Upper lobe of right lung (tissue), 1 donor: ENCODE measurements around the gene TNKS2. TPM values are rescaled to one million over a fixed set of nuclear protein-coding genes. Genes with fewer than 3 reads are reported as not detected.
"Not testable (repeated sequence)": the region's sequence is repeated elsewhere in the genome, so short reads cannot be mapped to it uniquely, and the experiment has no call there.

Experiments
- ATAC-seq: fragments of 200-7000 bp; cut with Tn5 transposase; one replicate; pipeline ENCODE4 v1.9.1; 2020; ENCODE audit warnings: mild to moderate bottlenecking, moderate library complexity
- DNase-seq: peaks from one replicate; pipeline ENCODE4 v3.0.0-alpha.2; 2020
- H3K27ac ChIP-seq: fragments of 200-600 bp; one replicate; pipeline ENCODE4 v1.8.0; 2022
- H3K27me3 ChIP-seq: fragments of 200-600 bp; one replicate; pipeline ENCODE4 v1.8.0; 2022; ENCODE audit warnings: mild to moderate bottlenecking
- H3K36me3 ChIP-seq: fragments of 200-600 bp; one replicate; pipeline ENCODE4 v1.8.0; 2022
- H3K4me1 ChIP-seq: fragments of 200-600 bp; one replicate; pipeline ENCODE4 v1.8.0; 2022
- H3K4me3 ChIP-seq: fragments of 200-600 bp; one replicate; pipeline ENCODE4 v1.8.0; 2022; ENCODE audit warnings: mild to moderate bottlenecking
- H3K9me3 ChIP-seq: fragments of 200-600 bp; one replicate; pipeline ENCODE4 v1.8.0; 2022
- intact Hi-C: fragments of 100-400 bp; cut with DNase I; formaldehyde crosslinking; loops from one replicate; pipeline ENCODE4 v1.11.0; 2022
- total RNA-seq: library from RNA; stranded (reverse); fragmentation: NEBNext Ultra II Directional; extraction: Animal tissue kit (Norgen Biotek cat#: 25700); gene quantifications from one replicate; pipeline ENCODE4 v1.2.1, GENCODE V29; 2021
- TF ChIP-seq, protein P1 (sequence below): fragments of 200-600 bp; IDR thresholded peaks from one replicate; pipeline ENCODE4 v1.8.0; 2022; ENCODE audit warnings: antibody characterized with exemption
- donor health status: DM: no; HTN: yes; CAD: no; lungs with severe emphysema.

The TNKS2 gene
- total RNA-seq, 1 donor from 2014 or later: 40.5 TPM

- Histone ChIP-seq H3K4me3 (no peak overlapping the region), H3K9me3 (no peaks in the 10 kb centered on the region), H3K27me3 (no peaks in the 10 kb centered on the region), H3K27ac (no peak overlapping the region), H3K4me1 (peaks cover 35% of the 10 kb centered on the region), H3K36me3 (peaks cover 21% of the 10 kb centered on the region)
- TF ChIP-seq, protein P1, sequence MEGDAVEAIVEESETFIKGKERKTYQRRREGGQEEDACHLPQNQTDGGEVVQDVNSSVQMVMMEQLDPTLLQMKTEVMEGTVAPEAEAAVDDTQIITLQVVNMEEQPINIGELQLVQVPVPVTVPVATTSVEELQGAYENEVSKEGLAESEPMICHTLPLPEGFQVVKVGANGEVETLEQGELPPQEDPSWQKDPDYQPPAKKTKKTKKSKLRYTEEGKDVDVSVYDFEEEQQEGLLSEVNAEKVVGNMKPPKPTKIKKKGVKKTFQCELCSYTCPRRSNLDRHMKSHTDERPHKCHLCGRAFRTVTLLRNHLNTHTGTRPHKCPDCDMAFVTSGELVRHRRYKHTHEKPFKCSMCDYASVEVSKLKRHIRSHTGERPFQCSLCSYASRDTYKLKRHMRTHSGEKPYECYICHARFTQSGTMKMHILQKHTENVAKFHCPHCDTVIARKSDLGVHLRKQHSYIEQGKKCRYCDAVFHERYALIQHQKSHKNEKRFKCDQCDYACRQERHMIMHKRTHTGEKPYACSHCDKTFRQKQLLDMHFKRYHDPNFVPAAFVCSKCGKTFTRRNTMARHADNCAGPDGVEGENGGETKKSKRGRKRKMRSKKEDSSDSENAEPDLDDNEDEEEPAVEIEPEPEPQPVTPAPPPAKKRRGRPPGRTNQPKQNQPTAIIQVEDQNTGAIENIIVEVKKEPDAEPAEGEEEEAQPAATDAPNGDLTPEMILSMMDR: no peak
- ATAC-seq (no peak), DNase-seq (no peak)
- intact Hi-C loops: no loop called here
Observed at GRCh38 chr10:91803386-91804125, 5.3 kb downstream of the TNKS2 start.

- ATAC-seq (no peak), DNase-seq (no peak)
- Histone ChIP-seq H3K4me1 (peaks cover 35% of the 10 kb centered on the region), H3K27me3 (no peaks in the 10 kb centered on the region), H3K4me3 (no peak overlapping the region), H3K9me3 (no peaks in the 10 kb centered on the region), H3K27ac (no peak overlapping the region), H3K36me3 (peaks cover 21% of the 10 kb centered on the region)
- TF ChIP-seq, protein P1: no peak
- intact Hi-C loops: no loop called here
Observed at GRCh38 chr10:91804126-91804510, 5.9 kb downstream of the TNKS2 start.

- no peak overlapping the region for H3K4me3 ChIP-seq
- DNase-seq (no peak), ATAC-seq (no peak)
- H3K27me3 ChIP-seq: no peaks in the 10 kb centered on the region
- no peaks in the 10 kb centered on the region for H3K9me3 ChIP-seq
- TF ChIP-seq, protein P1: no peak
- intact Hi-C loops: no loop called here
- peaks cover 21% of the 10 kb centered on the region for H3K36me3 ChIP-seq
- peaks cover 29% of the 10 kb centered on the region for H3K4me1 ChIP-seq
- no peak overlapping the region for H3K27ac ChIP-seq
Observed at GRCh38 chr10:91805110-91805838, 7.0 kb downstream of the TNKS2 start.

GRCh38 chr10:91807264-91807663 lies 9.0 kb downstream of the TNKS2 start:
- intact Hi-C loops, H3K4me3 ChIP-seq, H3K27ac ChIP-seq, DNase-seq, H3K9me3 ChIP-seq, H3K27me3 ChIP-seq: not testable (repeated sequence)
- Histone ChIP-seq H3K4me1 (peaks cover 18% of the 10 kb centered on the region), H3K36me3 (peaks cover 17% of the 10 kb centered on the region)
- ATAC-seq: peak; percentile 32

GRCh38 chr10:91813251-91813650 lies 15.0 kb downstream of the TNKS2 start:
- no peak overlapping the region for H3K27ac ChIP-seq
- H3K9me3 ChIP-seq: no peaks in the 10 kb centered on the region
- TF ChIP-seq, protein P1: no peak
- ATAC-seq (no peak), DNase-seq (no peak)
- H3K27me3 ChIP-seq: no peaks in the 10 kb centered on the region
- intact Hi-C loops: no loop called here
- no peaks in the 10 kb centered on the region for H3K4me1 ChIP-seq
- H3K36me3 ChIP-seq: peaks cover 46% of the 10 kb centered on the region
- no peak overlapping the region for H3K4me3 ChIP-seq

DNA sequence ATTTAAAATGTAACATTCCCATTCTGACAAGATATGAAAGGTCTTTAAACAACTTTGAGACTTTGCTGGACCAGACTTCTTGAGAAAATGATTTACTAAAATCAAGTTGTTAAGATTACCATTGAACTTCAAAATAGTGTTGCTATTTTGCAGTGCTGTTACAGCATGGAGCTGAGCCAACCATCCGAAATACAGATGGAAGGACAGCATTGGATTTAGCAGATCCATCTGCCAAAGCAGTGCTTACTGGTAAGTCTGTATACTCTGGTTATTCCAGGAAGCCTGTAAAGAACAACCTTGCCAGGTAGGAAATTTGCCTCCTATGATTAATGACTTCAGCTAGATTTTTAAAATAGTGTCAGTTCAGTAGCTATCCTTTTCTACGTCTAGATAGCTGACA lies 18.8 kb downstream of the TNKS2 start:
- ATAC-seq (no peak), DNase-seq (no peak)
- intact Hi-C loops: no loop called here
- Histone ChIP-seq H3K36me3 (peaks cover 83% of the 10 kb centered on the region), H3K4me3 (no peak overlapping the region), H3K27me3 (no peaks in the 10 kb centered on the region), H3K4me1 (no peaks in the 10 kb centered on the region), H3K9me3 (no peaks in the 10 kb centered on the region), H3K27ac (no peak overlapping the region)
- TF ChIP-seq, protein P1: no peak
